GM12891 (cell line): Measurements from ENCODE around the gene INSR.
"Not testable (repeated sequence)": the region's sequence is repeated elsewhere in the genome, so short reads cannot be mapped to it uniquely, and the experiment has no call there.

Source experiments
- DNase-seq: peaks from one replicate; pipeline ENCODE4 v3.0.0; 2011; ENCODE audit warnings: low spot score; ENCODE audit not compliant: insufficient read length
- FAIRE-seq: peaks from 2 replicates; lab custom pipeline; 2011; peaks lifted over from hg19 to GRCh38; lab: Jason Lieb, UNC
- PAX5 ChIP-seq: IDR thresholded peaks from 2 replicates; pipeline ENCODE4 v1.6.1; 2011; ENCODE audit warnings: low read length, moderate library complexity, mild to moderate bottlenecking; ENCODE audit not compliant: insufficient read depth, severe bottlenecking
- POLR2A ChIP-seq: IDR thresholded peaks from 2 replicates; pipeline ENCODE4 v1.6.1; 2011; ENCODE audit warnings: low read depth, low read length, control low read depth
- POLR2AphosphoS5 ChIP-seq: IDR thresholded peaks from 2 replicates; pipeline ENCODE4 v1.6.1; 2011; ENCODE audit warnings: low read depth, low read length, control low read depth
- POU2F2 ChIP-seq: IDR thresholded peaks from 2 replicates; pipeline ENCODE4 v1.6.1; 2011; ENCODE audit warnings: low read depth, mild to moderate bottlenecking, control low read depth, low read length, moderate library complexity
- SPI1 ChIP-seq: IDR thresholded peaks from 2 replicates; pipeline ENCODE4 v1.6.1; 2011; ENCODE audit warnings: low read depth, low read length, control low read depth
- TAF1 ChIP-seq: IDR thresholded peaks from 2 replicates; pipeline ENCODE4 v1.6.1; 2011; ENCODE audit warnings: low read depth, low read length, control low read depth

INSR gene

DNA sequence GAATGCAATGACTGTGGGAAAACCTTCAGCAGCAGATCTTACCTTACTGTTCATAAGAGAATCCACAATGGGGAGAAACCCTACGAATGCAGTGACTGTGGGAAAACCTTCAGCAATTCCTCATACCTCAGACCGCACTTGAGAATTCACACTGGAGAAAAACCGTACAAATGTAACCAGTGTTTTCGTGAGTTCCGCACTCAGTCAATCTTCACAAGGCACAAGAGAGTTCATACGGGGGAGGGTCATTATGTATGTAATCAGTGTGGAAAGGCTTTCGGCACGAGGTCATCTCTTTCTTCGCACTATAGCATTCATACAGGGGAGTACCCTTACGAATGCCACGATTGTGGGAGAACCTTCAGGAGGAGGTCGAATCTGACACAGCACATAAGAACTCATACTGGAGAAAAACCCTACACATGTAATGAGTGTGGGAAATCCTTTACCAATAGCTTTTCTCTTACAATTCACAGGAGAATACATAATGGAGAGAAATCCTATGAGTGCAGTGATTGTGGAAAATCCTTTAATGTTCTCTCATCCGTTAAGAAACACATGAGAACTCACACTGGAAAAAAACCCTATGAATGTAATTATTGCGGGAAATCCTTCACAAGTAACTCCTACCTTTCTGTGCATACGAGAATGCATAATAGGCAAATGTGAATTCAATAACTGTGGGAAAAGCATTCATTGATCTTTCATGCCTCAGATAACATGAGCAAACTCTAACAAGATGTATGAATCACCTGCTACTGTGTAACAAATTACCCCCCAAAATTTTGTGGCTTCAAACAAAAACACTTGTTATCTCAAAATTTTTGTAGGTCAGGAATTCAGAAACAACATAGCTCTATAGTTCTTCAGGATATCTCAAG, 210.9 kb downstream of the INSR start:
- FAIRE-seq (peak; percentile 56), DNase-seq (no peak)
- TF ChIP-seq POLR2AphosphoS5 (peak; percentile 42; the same call in 1 of the 2 replicates), POU2F2 (0 out of 2 replicates have a peak, but pooled peaks have one; percentile 47), SPI1 (no peak)

DNA sequence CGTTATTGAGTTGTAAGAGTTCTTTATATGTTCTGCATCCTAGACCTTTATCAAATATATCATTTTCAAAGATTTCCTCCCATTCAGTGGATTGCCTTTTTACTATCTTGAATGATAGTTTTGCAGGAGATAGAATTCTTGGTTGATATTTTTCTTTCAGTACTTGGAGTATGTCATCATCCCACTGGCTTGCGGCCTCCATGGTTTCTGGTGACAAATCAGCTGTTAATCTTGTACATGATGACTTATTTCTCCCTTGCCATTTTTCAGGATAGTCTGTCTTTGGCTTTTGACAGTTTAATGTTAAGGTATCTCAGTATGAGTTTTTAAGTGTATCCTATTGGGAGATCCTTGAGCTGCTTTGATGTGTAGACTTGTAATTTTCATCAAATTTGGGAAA, 216.2 kb downstream of the INSR start:
- no peak for DNase-seq
- TF ChIP-seq POU2F2, result no peak
- TF ChIP-seq POLR2AphosphoS5, result no peak
- TF ChIP-seq SPI1, result no peak
- no peak for TF ChIP-seq TAF1
- TF ChIP-seq POLR2A, result no peak
- no peak for TF ChIP-seq PAX5
- FAIRE-seq, result no peak

- DNase-seq, result no peak
- no peak for TF ChIP-seq TAF1
- TF ChIP-seq POU2F2, result no peak
- TF ChIP-seq PAX5, result no peak
- no peak for TF ChIP-seq POLR2A
- no peak for TF ChIP-seq SPI1
- TF ChIP-seq POLR2AphosphoS5, result no peak
- peak; percentile 9 for FAIRE-seq
Measured at GRCh38 chr19:7076151-7076550, 218.1 kb downstream of the INSR start.

DNA sequence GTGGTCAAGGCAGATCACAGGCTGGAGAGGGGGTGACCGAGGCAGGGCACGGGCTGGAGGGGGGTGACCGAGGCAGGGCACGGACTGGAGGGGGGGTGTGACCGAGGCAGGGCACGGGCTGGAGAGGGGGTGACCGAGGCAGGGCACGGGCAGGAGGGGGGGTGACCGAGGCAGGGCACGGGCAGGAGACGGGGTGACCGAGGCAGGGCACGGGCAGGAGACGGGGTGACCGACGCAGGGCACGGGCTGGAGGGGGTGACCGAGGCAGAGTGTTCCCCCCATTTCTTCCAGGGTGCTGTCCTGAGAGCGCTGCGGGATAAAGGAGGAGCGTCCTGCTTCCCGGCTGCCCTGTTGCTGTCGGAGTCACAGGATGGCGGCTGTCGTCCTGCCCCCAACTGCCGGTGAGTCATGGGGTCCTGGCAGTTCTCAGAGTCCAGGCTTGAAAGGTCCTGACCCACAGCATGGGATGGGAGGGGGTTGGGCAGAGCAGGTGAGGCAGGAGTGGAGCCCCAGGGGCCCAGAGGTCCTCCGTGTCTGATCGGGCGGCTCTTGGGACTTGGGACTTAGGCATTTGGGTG, 219.4 kb downstream of the INSR start:
- DNase-seq (no peak), FAIRE-seq (no peak)
- TF ChIP-seq SPI1, result no peak
- TF ChIP-seq TAF1, result no peak
- no peak for TF ChIP-seq POU2F2
- no peak for TF ChIP-seq POLR2AphosphoS5
- TF ChIP-seq PAX5, result no peak
- TF ChIP-seq POLR2A, result no peak

DNA sequence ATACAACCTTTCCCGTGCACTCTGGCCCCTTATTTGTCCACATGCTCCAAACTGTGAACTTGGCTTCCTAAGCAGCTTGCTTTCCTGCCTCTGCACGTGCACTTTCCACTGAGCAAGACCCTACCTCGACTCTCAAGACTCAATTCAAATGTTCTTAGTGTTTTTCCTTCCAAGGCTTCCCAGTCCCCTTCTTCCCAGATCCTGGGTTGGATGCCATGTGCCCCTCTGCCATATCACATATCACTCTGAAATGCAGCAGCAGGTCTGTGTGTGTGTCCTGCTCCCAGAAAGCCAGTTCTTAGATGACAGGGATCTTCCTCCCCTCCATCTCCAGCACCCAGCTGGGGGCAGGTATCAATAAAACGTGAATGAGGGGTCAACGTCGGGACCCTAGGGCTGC, 221.7 kb downstream of the INSR start:
- TF ChIP-seq POU2F2 (no peak), PAX5 (no peak), TAF1 (no peak), POLR2A (no peak), POLR2AphosphoS5 (no peak), SPI1 (no peak)
- DNase-seq, result no peak
- no peak for FAIRE-seq

- no peak for TF ChIP-seq POU2F2
- no peak for TF ChIP-seq PAX5
- TF ChIP-seq TAF1, result no peak
- no peak for TF ChIP-seq POLR2AphosphoS5
- no peak for TF ChIP-seq POLR2A
- no peak for TF ChIP-seq SPI1
- DNase-seq (no peak), FAIRE-seq (no peak)
Measured at GRCh38 chr19:7069904-7070226, 224.3 kb downstream of the INSR start.

DNA sequence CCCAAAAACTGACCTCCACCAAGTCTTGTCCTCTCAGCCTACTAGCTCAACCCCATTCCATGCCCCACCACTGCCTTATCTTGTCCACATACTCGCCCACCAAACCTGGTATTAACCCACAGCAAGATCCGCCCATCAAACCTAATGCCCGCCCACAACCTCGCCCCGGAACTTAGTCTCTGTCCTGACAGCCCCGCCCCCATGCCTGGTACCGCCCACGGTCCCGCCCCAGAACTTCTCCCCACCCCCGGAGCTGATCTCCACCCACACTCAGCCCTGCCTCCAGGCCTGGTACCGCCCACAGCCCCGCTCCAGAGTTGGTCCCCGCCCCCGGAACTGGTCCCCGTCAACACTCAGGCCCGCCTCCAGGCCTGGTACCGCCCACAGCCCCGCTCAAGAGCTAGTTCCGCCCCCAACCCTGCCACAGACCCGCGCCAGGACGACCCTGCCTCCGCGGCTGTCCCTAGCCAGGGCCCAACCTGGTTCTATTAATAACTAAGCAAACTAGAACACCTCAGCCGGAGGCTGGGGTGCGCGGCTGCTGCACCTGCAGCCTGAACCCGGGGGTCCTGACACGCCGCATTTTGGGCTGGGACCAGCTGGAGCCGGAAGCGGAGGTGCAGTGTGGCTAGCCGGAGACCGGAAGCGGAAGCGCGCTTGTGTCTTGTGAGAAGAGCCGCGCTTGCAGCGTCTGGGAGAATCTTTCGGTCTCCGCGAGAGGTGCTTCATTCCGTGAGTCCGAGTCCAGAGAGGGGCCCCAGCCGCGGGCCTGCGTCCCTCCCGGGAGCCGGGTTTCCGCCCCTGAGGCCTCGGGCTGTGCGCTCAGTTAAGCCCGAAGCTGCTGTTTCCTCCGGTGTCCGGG, 224.9 kb downstream of the INSR start, which contains the start of gene ZNF557:
Gene ZNF557, plus strand, starts transcription at position 662 of the 862 bp plus-strand sequence. CDS start 5,372 bp downstream, outside the sequence.
- FAIRE-seq (peak; percentile 97), DNase-seq (peak; percentile 86)
- TF ChIP-seq PAX5 (no peak), SPI1 (peak; percentile 21), POLR2A (peak; percentile 94), POU2F2 (peak; percentile 49; the same call in 1 of the 2 replicates), TAF1 (peak; percentile 88), POLR2AphosphoS5 (peak; percentile 93)

DNA sequence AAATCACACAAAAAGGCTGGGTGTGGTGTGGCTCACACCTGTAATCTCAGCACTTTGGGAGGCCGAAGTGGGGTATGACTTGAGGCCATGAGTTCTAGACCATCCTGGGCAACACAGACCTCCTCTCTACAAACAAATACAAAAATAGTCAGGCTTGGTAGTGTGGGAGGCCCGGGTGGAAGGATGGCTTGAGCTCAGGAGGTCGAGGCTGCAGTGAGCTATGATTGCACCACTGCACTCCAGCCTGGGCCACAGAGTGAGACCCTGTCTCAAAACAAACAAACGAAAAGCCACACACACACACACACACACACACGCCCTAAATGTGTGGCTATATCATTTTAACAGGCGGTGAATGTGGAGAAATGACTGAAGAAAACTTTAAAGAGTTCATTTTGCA, 225.6 kb downstream of the INSR start:
- no peak for FAIRE-seq
- no peak for DNase-seq
- TF ChIP-seq POU2F2, result no peak
- TF ChIP-seq TAF1, result no peak
- no peak for TF ChIP-seq POLR2AphosphoS5
- TF ChIP-seq POLR2A, result no peak
- no peak for TF ChIP-seq SPI1
- no peak for TF ChIP-seq PAX5

DNA sequence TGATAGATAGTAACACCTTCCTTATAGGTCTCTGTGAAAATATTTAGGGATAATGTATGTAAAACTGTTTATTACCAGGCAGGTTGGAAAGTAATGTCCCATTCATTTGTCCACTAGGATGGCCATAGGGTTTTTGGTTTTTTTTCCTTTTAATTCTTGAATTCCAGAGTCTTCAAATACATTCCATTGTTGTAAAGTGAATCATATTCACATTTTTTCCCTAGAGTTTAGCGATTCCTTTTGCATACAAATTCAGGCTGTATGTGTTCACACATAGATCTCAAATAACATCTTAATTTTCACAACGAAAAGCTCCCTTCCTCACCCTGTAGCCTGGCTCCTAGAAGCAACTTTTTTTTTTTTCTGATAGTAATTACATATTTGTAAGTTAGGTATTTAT, 226.5 kb downstream of the INSR start:
- FAIRE-seq, result no peak
- no peak for DNase-seq
- TF ChIP-seq TAF1 (no peak), PAX5 (no peak), SPI1 (no peak), POU2F2 (no peak), POLR2AphosphoS5 (no peak), POLR2A (no peak)

DNA sequence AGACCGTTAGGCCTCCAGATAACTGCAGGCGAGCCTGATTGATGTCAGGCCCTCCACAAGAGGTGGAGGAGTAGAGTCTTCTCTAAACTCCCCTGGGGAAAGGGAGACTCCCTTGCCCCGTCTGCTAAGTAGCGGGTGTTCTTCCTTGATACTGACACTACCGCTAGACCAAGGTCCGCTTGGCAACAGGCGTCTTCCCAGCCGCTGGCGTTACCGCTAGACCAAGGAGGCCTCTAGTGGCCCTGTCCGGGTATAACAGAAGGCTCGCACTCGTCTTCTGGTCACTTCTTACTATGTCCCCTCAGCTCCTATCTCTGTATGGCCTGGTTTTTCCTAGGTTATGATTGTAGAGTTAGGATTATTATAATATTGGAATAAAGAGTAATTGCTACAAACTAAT, 227.1 kb downstream of the INSR start:
- DNase-seq, FAIRE-seq: not testable (repeated sequence)
